Activated effector memory CD4-positive, alpha-beta T cell treated with anti-CD3 and anti-CD28 coated beads, Interleukin-2, amount 50 U/mL, for 16 hours (primary cell): Measurements from ENCODE around the gene LDAF1.
"Not testable (repeated sequence)": the region's sequence is repeated elsewhere in the genome, so short reads cannot be mapped to it uniquely, and the experiment has no call there.

Experiments
- DNase-seq: peaks from one replicate; pipeline ENCODE4 v3.0.0-alpha.2; 2020

LDAF1 gene

DNA sequence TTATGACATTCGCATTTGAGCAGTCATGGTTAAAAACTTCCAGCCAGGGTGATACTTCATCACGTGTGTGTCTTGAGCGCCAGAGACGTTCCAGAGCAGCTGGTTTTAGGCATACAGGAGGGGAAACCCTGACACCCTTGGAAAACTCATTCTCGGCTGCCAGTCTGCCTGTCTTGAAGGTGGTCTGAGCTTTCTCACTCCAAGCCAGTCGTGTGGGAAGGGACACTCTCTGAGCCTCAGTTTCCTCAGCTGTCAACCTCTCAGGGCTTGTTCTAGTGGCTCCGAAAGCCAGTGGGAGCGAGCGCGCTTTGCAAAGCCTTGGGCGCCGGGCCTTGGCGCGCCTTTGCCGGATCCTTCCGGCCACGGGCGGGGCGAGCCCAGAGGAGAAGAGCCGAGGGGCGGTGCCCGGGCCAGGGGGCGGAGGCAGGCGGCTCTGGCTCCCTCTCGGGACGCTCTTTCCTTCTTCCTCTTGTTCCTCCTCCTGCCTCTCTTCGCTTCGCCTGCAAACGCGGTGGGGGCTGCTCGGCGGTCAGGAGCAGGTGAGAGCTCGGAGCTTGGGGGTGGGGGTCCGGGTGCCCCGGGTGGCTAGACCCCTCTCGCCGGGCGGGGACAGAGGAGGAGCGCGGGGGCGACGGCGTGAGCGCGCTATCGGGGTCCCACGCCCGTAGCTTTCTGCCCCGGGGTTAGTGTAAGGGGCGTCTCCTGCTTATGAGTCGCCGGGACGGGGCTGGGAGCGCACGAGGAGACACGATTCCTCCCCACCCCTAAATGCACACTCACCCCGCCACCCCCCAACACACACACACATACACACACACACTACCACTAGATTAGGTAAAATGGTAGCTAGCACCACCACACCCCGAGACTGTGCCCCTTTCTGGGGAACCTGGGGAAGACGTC is at the start of gene LDAF1:
Gene LDAF1, plus strand, starts transcription at position 467 of the 903 bp plus-strand sequence. CDS start 2,509 bp downstream, outside the sequence.
- peak; percentile 92 for DNase-seq

DNA sequence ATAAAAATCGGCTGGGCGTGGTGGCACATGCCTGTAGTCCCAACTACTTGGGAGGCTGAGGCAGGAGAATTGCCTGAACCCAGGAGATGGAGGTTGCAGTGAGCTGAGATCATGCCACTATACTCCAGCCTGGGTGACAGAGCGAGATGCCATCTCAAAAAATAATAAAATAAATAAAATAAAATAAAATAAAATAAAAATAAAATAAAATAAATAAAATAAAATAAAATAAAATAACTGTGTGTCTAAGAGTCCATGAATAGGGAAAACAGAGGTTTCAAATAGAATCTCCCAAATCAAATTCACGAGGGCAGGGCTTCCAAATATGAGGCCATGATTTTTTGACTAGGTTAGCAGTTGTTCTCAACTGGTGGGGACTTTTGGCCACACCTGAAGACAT is 42.9 kb upstream of the LDAF1 start:
- not testable (repeated sequence) for DNase-seq

DNA sequence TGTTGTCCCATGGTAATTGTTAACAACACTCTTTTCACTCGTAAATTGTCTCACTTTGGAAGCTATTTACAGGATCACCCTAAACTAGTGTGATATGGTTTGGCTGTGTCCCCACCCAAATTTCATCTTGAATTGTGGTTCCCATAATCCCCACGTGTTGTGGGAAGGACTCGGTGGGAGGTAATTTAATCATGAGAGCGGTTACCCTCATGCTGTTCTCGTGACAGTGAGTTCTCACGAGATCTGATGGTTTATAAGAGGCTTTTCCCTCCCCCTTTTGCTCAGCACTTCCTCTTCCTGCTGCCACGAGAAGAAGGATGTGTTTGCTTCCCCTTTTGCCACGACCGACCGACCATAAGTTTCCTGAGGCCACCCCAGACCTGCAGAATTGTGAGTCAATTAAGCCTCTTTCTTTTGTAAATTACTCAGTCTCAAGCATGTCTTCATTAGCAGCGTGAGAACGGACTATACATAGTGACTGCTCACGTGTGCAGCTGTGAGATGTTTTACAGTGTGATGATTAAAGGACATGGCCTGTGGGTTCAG is 42.3 kb upstream of the LDAF1 start:
- no peak for DNase-seq

DNA sequence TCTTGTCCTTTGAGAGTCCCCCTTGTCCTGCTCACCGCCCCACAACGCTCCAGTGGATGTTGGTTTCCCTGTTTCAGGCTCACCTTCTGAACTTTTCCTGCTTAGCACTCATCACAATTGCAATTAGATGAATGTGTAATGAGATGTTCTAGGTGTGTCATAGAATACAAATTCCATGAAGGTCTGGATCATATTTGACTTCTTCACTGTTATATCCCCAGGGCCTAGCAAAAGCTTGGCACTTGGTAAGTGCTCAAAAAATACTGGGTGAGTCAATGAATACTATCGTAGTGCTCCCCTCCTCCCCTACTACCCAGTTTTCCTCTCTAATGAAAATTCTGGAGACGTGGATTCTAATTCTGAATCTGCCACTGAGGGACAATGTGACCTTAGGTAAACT is 40.9 kb upstream of the LDAF1 start:
- no peak for DNase-seq

DNA sequence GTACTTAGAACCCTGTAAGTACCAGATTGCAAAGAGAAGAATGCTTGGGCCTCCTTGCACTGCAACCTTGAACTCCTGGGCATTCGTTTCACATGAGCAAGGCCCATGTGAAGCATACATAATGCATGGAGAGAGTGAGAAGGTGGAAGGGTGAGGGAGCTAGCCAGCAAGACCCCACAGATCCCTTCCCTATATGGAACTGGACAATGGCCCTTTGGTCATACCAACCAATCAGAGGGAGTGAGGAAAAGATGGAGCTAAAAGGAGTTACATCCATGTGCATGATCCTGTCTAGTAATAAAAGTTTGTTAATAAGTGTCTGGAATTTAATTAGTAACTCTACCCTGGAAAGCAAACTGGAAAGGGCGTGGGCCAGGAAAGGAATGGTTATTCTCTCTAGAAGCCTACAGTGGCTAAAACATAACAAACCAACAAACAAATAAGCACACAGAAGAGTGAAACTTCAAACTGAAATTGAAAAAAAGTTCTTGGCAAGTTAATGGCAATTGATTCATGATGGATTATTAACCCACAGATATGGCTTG is 37.4 kb upstream of the LDAF1 start:
- no peak for DNase-seq

DNA sequence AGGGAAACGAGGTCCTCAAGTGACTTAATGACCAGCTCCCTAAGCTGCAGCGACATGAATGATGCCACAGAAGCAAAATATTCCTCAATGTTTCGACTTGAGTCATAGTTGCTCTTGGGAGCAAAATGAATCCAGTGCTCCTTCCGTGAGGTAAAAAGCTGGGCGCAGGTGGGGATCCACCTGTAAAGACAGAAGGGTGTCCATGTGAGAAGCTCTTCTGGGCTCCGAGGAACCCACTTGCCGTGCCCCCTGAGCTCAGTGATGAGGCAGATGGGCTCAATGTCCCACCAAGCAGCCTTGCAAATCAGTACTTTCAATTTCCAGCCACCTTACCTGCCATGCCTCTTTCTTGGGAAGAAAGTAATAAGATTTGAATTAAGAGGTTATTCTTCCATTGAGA is 33.3 kb upstream of the LDAF1 start:
- DNase-seq: no peak

DNA sequence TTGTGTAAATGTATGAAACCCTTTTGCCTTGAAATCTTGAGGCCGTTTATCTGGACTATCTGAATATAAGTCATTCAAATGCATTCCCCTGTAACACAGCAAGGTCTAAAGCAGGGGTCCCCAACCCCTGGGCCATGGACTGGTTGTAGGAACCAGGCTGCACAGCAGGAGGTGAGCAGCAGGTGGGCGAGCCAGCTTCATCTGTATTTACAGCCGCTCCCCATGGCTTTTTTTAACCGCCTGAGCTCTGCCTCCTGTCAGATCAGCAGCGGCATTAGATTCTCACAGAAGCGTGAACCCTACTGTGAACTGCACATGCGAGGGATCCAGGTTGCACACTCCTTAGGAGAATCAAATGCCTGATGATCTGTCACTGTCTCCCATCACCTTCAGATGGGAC is 32.0 kb upstream of the LDAF1 start:
- DNase-seq: no peak

DNA sequence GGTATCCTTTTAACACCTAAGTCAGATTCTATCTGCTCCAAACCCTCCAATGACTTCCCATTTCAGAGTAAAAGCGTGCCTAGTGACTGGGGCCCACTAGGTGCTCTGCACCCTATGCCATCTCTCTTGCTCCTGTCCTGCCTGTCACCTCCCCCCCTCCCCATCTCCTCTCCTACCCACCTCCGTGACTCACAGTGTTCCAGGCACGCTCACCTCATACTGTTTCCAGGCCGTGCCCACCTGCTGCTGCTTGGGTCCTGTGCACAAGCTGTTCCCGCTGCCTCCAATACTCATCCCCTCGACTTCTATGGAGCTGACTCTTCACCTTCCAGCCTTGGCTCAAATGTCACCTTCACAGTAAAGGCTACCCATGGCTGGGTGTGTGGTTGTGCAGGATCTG is 29.5 kb upstream of the LDAF1 start:
- DNase-seq: no peak

DNA sequence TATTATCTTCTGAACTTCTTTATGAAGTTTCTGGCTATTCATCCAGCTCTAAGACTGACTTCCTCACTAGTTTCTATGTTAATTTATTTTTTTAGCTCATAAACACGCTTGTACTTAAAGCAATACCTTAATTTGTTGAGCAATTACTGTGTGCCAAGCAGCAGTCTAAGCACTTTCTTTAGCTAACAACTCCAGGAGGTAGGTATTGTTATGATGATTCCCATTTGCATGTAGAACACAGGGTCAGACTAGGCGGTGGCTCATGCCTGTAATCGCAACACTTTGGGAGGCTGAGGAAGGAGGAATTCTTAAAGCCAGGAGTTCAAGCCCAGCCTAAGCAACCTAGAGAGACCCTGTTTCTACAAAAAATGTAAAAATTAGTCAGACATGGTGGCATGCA is 27.7 kb upstream of the LDAF1 start:
- DNase-seq: no peak

DNA sequence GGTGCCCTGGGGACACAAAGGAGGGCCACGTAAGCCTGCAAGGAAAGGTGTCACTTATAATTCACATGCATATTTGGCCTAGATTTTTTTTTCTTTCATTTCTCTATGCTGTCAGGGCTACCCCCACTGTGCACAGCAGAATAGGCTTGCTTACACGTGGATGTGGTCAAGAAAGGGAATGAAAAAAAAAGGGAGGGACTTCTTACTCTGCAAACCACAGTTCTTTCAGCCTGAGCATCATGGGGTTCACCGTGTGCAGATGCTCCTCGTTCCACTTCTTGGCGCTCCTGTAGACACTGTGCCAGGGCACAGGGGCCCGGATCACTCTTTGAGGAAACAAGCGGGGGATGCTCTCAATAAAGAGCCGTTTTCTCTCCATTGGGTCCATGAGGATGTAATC is 24.4 kb upstream of the LDAF1 start:
- DNase-seq: no peak

DNA sequence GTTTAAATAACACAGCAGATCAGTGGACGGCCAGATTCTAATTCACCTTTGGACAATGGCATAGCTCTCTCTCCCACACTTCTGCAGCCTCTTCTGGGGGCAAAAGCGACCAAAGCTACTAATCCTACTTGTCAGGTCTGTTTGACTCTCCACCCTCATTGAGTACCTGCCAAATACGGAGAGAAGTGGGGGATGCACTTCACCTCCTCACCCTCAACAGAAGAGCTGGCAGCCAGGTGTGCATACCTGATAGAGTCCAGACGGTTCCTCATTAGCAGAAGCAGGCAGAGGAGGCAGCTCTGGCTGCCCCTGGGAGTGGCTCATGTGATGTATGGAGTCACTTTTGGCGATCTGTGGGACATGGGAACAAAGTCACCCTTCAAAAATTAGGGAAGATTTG is 12.7 kb upstream of the LDAF1 start:
- DNase-seq: no peak

DNA sequence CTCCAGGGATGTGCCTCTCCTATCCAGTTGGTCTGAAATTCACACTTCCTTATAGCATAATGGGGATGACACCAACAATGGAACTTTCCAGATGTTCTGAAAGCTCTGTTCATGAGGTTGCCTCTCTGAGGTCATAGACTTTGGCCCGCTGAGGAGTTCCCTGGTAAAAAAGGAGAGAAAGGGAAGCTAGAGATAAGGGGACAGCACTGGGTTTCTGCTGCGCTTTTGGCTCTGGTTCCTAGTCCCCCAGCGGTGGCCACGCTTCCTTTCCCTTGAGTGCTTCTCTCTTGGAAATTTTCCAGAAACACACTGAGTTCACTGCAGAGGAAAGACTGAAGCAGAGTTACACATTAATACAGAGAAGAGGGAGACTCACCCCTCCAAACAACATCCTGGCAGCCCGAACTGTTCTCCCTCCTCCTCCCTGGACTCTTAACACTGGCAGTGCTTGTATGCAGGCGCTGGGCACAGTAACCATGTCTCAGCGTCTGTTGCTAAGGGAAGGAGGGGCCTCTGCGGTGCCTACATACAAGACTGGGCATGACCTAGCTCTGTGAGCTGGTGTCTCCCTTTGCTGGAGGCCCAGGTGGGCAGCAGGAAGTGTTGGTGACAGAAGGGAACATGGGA is 8.0 kb upstream of the LDAF1 start, which contains the start of gene DNAH3:
Gene DNAH3, minus strand, starts transcription at position 472 of the 627 bp plus-strand sequence. CDS start 527 bp downstream, outside the sequence.
- DNase-seq: no peak

DNA sequence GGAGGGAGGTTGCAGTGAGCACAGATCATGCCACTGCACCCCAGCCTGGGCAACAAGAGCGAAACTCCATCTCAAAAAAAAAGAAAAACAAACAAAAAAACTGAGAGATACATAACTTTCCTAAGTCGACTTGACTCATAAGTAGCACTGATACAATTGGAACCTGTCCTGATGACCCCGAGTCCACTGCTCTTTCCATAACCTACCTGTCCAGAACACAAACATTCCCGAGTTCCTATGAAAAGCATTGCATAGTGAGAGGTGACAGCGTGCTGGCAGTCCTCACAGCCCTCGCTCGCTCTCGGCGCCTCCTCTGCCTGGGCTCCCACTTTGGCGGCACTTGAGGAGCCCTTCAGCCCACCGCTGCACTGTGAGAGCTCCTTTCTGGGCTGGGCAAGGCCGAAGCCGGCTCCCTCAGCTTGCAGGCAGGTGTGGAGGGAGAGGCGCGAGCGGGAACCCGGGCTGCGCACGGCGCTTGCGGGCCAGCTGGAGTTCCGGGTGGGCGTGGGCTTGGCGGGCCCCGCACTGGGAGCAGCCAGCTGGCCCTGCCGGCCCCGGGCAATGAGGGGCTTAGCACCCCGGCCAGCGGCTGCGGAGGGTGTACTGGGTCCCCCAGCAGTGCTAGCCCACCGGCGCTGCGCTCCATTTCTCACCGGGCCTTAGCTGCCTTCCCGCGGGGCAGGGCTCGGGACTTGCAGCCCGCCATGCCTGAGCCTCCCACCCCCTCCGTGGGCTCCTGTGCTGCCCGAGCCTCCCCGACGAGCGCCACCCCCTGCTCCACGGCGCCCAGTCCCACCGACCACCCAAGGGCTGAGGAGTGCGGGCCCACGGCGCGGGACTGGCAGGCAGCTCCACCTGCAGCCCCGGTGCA is 6.1 kb upstream of the LDAF1 start:
- not testable (repeated sequence) for DNase-seq

DNA sequence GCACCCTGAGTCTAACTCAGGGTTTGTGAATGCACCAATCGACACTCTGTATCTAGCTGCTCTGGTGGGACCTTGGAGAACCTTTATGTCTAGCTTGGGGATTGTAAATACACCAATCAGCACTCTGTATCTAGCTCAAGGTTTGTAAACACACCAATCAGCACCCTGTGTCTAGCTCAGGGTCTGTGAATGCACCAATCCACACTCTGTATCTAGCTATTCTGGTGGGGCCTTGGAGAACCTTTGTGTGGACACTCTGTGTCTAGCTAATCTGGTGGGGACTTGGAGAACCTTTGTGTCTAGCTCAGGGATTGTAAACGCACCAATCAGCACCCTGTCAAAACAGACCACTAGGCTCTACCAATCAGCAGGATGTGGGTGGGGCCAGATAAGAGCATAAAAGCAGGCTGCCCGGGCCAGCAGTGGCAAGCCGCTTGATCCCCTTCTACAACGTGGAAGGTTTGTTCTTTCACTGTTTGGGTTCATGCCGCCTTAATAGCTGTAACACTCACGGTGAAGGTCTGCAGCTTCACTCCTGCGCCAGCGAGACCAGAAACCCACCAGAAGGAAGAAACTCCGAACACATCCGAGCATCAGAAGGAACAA is 5.2 kb upstream of the LDAF1 start:
- not testable (repeated sequence) for DNase-seq

DNA sequence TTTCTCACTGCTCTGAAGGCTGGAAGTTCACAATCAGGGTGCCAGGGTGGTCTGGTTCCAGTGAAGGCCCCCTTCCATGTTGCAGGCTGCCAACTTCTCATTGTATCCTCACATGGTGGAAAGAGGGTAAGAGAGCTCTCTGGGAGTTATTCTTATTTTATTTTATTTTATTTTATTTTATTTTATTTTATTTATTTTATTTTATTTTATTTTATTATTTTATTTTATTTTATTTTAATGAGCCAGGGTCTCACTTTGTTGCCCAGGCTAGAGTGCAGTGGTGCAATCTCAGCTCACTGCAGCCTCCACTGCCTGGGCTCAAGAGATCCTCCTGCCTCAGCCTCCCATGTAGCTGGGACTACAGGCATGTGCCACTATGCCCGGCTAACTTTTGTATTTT is 2.5 kb upstream of the LDAF1 start:
- not testable (repeated sequence) for DNase-seq

DNA sequence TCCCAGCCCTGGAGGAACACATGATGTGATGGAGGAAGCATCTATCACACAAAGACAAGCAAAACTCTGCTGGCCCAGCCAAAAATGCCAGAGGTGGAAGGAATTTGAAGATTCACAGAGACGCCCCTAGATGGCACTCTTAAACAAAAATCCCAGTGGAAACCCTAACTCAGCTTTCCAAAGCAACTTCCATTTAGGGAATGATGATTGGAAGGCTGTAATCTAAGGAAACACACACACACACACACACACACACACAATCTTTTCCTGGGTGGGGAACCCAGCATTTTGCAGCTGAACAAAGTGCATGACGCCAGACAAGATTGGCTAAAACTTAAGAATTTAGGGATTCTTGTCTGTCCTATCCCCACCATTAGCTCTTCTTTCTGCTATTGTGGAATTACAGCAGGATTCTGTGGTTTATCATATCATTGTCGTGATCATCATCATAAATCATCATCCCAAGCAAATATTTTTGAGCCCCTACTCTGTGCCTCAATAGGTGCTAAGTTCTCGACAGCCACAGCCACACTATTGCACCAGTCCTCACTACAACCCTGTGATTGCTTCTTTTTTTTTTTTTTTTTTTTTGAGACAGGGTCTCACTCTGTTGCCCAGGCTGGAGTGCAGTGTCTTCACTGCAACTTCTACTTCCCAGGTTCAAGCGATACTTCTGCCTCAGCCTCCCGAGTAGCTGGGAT is 1.6 kb upstream of the LDAF1 start:
- no peak for DNase-seq

DNA sequence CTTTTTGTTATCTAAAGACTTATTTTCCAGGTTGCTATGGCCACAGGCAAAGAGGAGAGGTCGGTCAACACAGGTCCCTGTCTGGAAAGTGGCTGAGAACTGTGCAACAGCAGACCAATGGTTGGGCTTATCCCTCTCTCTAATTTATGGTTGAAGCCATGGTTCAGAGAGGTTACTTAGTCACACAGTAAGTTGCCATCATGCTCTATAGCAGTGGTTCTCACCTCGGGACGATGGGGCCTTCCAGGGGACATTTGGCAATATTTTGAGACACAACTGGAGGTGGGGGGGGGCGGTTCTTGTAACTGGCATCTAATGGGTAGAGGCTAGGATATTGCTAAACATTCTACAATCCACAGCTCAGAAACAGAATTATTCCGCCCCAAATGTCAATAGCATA is 842 bp upstream of the LDAF1 start:
- DNase-seq: no peak

DNA sequence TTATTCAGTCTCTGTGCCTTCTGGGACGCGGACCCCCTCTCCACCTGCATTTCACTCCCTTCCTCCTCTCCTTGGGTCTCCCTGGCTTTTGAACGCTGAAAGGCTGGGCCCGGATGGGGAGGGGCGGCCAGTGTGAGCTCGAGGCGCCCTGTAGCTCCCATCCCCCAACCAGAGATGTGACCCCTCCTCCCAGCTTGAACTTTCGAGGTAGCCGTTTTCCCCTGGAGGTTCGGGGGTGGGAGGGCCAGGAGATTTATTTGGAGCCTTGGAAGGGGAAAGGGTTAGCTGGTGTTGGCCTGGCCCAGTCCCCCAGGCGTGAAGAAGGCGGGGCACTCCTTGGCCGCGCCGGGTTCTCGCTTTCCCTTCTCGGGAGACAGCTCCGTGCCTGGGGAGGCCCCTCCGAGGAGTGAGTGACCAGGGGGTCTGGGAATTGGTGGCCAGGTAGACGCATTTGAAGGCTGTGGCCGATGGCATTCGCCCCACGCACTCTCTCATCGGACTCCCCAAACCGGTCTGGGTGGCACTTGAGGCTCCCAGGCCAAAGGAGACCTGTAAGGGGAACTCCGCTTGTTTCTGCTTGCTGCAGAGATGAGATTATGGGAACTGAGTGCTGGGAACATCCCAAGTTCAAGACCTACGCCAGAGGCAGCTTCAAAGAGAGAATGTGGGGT is 942 bp downstream of the LDAF1 start:
- peak; percentile 66 for DNase-seq

DNA sequence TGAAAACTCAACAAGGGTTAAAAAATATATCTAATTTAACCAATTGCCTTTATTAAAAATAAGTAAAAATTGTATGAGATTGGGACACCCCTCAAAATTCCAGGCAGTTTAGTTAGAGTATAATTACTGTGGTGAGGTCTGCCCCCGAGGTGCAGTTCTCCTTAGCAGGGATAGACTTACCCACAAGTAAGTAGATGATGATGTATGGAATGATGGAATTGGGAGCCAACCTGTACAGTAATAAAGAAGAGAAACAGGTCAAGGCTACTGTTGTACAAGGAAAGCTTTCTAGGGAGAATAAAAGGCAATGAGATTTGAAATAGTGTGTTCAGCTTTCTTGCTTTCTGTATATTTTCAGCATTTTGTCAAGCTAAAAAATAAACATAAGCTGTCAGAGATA is 1.8 kb downstream of the LDAF1 start:
- DNase-seq: no peak

DNA sequence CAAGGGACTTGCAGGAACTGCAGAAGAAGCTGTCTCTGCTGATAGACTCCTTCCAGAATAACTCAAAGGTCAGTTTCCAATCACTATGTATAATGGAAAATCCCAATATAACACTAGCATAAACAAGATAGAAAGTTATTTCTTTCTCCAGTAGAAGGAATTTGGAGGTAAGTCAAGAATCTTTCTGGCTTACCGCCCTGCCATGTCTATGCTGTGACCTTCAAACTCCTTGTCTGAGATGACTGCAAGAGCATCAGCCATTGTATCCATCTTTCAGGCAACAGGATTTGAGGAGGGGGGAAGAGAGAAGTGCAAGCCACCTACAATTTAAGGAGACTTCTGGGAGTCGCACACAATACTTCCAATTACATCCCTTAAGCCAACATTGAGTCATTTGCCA is 2.7 kb downstream of the LDAF1 start:
- no peak for DNase-seq

DNA sequence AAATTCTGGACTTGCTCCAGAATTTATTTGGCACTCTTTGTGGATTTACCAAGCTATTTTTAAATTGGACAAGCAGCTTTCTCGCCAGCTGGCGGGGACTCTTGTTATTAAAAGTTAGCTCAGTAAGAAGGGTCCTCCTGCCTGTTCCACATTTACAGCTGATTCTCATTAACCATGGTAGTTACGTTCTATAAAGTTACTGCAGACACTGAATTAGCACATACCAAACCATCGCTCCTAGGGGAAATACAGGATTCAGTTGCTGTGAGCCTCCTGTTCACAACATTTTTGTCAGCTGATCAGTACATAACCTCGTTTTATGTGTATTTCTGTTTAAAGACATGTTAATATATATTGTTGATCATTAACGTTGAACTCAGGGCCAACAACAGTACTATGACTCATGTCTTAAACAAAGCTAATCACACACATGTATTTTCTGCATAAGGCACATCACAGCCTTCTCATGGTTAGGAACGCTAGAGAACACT is 4.2 kb downstream of the LDAF1 start:
- no peak for DNase-seq
